ENCODE data around the gene GNA12. TPM values are rescaled to one million over a fixed set of nuclear protein-coding genes. Genes with fewer than 3 reads are reported as not detected.

Gene GNA12
- total RNA-seq, 1 experiment from 2014 or later: 15.0 TPM

DNA sequence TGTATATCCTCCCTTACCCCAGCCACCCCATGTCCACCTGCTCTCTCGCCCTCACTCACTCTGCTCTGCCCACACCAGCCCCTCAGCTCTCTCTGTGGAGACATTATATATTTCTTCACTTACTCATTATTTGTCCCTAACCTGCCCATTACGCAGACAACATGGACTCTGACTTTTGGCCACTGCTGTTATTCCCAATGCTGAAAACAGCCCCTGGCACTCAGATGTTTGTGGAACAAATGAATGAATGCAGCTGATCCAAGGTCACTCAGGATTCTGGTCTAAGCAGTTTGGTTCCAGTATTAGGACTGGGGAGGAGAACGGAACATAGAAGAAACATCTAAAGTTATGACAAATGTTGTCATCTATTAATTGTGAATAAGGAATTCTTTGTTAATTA, 26.7 kb downstream of the GNA12 start:
- ChIA-PET CTCF (no interaction called here), POLR2A (ENCODE audit: unreplicated experiment) (no interaction called here)
- TF ChIP-seq, protein P1, sequence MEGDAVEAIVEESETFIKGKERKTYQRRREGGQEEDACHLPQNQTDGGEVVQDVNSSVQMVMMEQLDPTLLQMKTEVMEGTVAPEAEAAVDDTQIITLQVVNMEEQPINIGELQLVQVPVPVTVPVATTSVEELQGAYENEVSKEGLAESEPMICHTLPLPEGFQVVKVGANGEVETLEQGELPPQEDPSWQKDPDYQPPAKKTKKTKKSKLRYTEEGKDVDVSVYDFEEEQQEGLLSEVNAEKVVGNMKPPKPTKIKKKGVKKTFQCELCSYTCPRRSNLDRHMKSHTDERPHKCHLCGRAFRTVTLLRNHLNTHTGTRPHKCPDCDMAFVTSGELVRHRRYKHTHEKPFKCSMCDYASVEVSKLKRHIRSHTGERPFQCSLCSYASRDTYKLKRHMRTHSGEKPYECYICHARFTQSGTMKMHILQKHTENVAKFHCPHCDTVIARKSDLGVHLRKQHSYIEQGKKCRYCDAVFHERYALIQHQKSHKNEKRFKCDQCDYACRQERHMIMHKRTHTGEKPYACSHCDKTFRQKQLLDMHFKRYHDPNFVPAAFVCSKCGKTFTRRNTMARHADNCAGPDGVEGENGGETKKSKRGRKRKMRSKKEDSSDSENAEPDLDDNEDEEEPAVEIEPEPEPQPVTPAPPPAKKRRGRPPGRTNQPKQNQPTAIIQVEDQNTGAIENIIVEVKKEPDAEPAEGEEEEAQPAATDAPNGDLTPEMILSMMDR (conservative IDR thresholded peaks at IDR 0.05; ENCODE audit: low read depth, low read length): no peak
- TF ChIP-seq EZH2phosphoT487 (IDR thresholded peaks at IDR 0.05; ENCODE audit: borderline replicate concordance, low read length) (no peak), EZH2 (IDR thresholded peaks at IDR 0.05; ENCODE audit: low read length, unreplicated experiment) (no peak)
- H3K36me3 ChIP-seq (ENCODE audit: low read depth, low read length): no peaks in the 10 kb centered on the region
- no TSS peak for BruUV-seq (replicated peaks)
- H3K9me3 ChIP-seq (ENCODE audit: low read length): no peaks in the 10 kb centered on the region
- no peak overlapping the region for H3K9ac ChIP-seq (ENCODE audit: low read length)
- H3K27me3 ChIP-seq (ENCODE audit: low read length): no peaks in the 10 kb centered on the region
- H4K20me1 ChIP-seq (ENCODE audit: low read length): no peaks in the 10 kb centered on the region
- no peak overlapping the region for H3K4me3 ChIP-seq (ENCODE audit: low read length)
- no peaks in the 10 kb centered on the region for H3K9me2 ChIP-seq (replicated peaks; ENCODE audit: low read length)
- no peak overlapping the region for H3K4me2 ChIP-seq (ENCODE audit: low read length)
- intact Hi-C loops (cut with micrococcal nuclease): no loop called here
- H3K4me1 ChIP-seq (ENCODE audit: insufficient read depth, low read length): peaks cover 36% of the 10 kb centered on the region
- no peak for ATAC-seq
- no peak overlapping the region for H2AFZ ChIP-seq (ENCODE audit: low read length)
- H3F3A ChIP-seq (ENCODE audit: low read length, unreplicated experiment): peaks cover 15% of the 10 kb centered on the region
- no peak for DNase-seq
- peaks cover 82% of the 10 kb centered on the region for H3K79me2 ChIP-seq (ENCODE audit: low read length)
- H3K27ac ChIP-seq (ENCODE audit: low read length): no peak overlapping the region

DNA sequence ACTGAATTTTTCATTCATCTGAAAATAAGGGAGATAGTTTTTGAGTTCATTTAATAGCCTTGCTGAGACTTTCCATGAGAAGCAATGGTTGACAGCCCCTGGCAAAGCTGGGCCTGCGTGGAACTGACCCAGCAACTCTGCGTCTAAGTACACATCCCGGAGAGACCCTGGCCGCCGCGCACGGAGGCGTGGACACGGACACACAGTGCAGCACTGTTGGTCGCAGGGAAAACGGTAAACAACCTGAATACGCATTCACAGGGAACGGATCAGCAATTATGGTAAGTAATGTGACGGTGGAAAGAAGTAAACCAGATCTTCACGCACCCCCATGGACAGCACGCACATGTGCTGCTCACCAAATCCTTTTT, 28.2 kb downstream of the GNA12 start:
- peaks cover 92% of the 10 kb centered on the region for H3K79me2 ChIP-seq (ENCODE audit: low read length)
- H3F3A ChIP-seq (ENCODE audit: low read length, unreplicated experiment): peaks cover 3% of the 10 kb centered on the region
- no peaks in the 10 kb centered on the region for H3K9me2 ChIP-seq (replicated peaks; ENCODE audit: low read length)
- no peaks in the 10 kb centered on the region for H3K36me3 ChIP-seq (ENCODE audit: low read depth, low read length)
- DNase-seq (no peak), ATAC-seq (no peak)
- peaks cover 20% of the 10 kb centered on the region for H3K4me1 ChIP-seq (ENCODE audit: insufficient read depth, low read length)
- CTCF ChIA-PET: no interaction called here
- no peak overlapping the region for H3K27ac ChIP-seq (ENCODE audit: low read length)
- H2AFZ ChIP-seq (ENCODE audit: low read length): no peak overlapping the region
- no peak overlapping the region for H3K4me3 ChIP-seq (ENCODE audit: low read length)
- no peaks in the 10 kb centered on the region for H3K9me3 ChIP-seq (ENCODE audit: low read length)
- no TSS peak for BruUV-seq (replicated peaks)
- no peaks in the 10 kb centered on the region for H4K20me1 ChIP-seq (ENCODE audit: low read length)
- intact Hi-C loops (cut with micrococcal nuclease): no loop called here
- POLR2A ChIA-PET (ENCODE audit: unreplicated experiment): no interaction called here
- H3K27me3 ChIP-seq (ENCODE audit: low read length): no peaks in the 10 kb centered on the region
- TF ChIP-seq EZH2 (IDR thresholded peaks at IDR 0.05; ENCODE audit: low read length, unreplicated experiment) (no peak), EZH2phosphoT487 (IDR thresholded peaks at IDR 0.05; ENCODE audit: borderline replicate concordance, low read length) (no peak)
- TF ChIP-seq, protein P1 (conservative IDR thresholded peaks at IDR 0.05; ENCODE audit: low read depth, low read length): no peak
- H3K9ac ChIP-seq (ENCODE audit: low read length): no peak overlapping the region
- H3K4me2 ChIP-seq (ENCODE audit: low read length): no peak overlapping the region

DNA sequence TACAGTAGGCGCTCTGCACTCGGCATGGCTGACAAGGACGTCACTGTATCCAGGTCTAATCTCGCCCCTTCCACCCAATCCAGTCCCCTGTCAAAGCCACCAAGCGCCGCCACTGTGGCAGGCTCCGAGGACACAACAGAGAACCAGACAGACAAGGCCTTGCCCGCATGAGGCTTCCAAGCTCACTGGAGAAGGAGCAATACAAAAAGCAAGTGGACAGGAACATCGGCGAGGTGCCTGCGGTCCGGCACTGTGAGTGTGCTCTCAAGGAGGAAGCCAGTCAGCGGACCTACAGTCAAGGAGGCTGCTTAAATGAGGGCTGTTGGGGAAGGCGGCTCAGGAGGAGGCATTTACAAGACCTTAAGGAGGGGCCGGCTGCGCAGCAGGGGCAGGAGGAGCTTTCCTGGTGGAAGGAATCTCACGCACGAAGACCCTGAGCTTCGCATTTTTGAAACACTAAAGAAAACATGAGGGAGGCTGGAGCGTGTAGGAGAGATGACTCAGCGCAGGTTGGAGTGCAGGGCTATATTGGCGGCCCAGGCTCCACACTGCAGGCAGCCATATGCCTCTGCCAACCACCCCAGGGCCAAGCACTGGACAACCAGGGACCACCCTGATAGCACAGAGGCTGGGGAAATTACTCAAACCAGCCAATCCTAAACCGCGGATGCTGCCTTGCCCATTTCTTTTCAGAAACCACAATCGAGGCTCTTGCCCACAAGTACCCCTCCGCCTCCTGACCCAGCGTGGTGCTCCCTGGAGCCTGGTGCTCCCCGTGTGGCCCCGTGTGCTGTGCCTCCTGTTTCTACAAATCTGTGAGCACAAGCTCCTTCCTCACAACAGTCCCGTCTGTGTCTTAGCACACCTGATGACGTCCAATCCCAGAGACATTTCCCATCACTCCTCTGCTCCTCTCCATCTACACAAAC, 28.9 kb downstream of the GNA12 start:
- ChIA-PET POLR2A (ENCODE audit: unreplicated experiment) (no interaction called here), CTCF (interaction anchor here (0.6 kb wide), 1 partner anchor 55 kb away, joined by 7 read pairs; no protein-coding TSS in a partner anchor)
- TF ChIP-seq EZH2 (IDR thresholded peaks at IDR 0.05; ENCODE audit: low read length, unreplicated experiment): no peak
- TF ChIP-seq, protein P1 (conservative IDR thresholded peaks at IDR 0.05; ENCODE audit: low read depth, low read length): no peak
- TF ChIP-seq EZH2phosphoT487 (IDR thresholded peaks at IDR 0.05; ENCODE audit: borderline replicate concordance, low read length): no peak
- Histone ChIP-seq H3K9me2 (replicated peaks; ENCODE audit: low read length) (no peaks in the 10 kb centered on the region), H3K4me2 (ENCODE audit: low read length) (no peak overlapping the region), H3K27me3 (ENCODE audit: low read length) (no peaks in the 10 kb centered on the region), H3K4me3 (ENCODE audit: low read length) (no peak overlapping the region), H3K4me1 (ENCODE audit: insufficient read depth, low read length) (peaks cover 21% of the 10 kb centered on the region), H3K79me2 (ENCODE audit: low read length) (peaks cover 97% of the 10 kb centered on the region), H3F3A (ENCODE audit: low read length, unreplicated experiment) (no peaks in the 10 kb centered on the region), H4K20me1 (ENCODE audit: low read length) (no peaks in the 10 kb centered on the region), H3K36me3 (ENCODE audit: low read depth, low read length) (no peaks in the 10 kb centered on the region), H3K9ac (ENCODE audit: low read length) (no peak overlapping the region), H3K9me3 (ENCODE audit: low read length) (no peaks in the 10 kb centered on the region), H3K27ac (ENCODE audit: low read length) (no peak overlapping the region), H2AFZ (ENCODE audit: low read length) (no peak overlapping the region)
- ATAC-seq (no peak), DNase-seq (no peak)
- no TSS peak for BruUV-seq (replicated peaks)
- intact Hi-C loops (cut with micrococcal nuclease): no loop called here

Measured in PC-3 (cell line).